HEK293 (cell line): ENCODE measurements around the gene PTK7.
A peak's percentile ranks its signal among the peaks of the same experiment; 100 is the strongest.

Experiments used
- BCL11B ChIP-seq: fragments of 450-650 bp; formaldehyde crosslinking; IDR thresholded peaks from 2 replicates; pipeline ENCODE4 v1.5.1; 2016; ENCODE audit warnings: low read depth, missing biosample characterization, missing genetic modification characterization
- CTCF ChIP-seq: fragments of 450-650 bp; formaldehyde crosslinking; IDR thresholded peaks from 2 replicates; pipeline ENCODE4 v1.5.1; 2016; ENCODE audit warnings: missing biosample characterization, missing genetic modification characterization
- INSM2 ChIP-seq: fragments of 450-650 bp; formaldehyde crosslinking; IDR thresholded peaks from 2 replicates; pipeline ENCODE4 v1.5.1; 2016; ENCODE audit warnings: missing biosample characterization, missing genetic modification characterization
- KLF1 ChIP-seq: fragments of 450-650 bp; formaldehyde crosslinking; IDR thresholded peaks from 2 replicates; pipeline ENCODE4 v1.5.1; 2016; ENCODE audit warnings: missing biosample characterization, missing genetic modification characterization
- MZF1 ChIP-seq: fragments of 450-650 bp; formaldehyde crosslinking; IDR thresholded peaks from 2 replicates; pipeline ENCODE4 v1.5.1; 2017; ENCODE audit warnings: missing biosample characterization, missing genetic modification characterization, borderline replicate concordance
- RBAK ChIP-seq: fragments of 450-650 bp; formaldehyde crosslinking; IDR thresholded peaks from 2 replicates; pipeline ENCODE4 v1.5.1; 2016; ENCODE audit warnings: missing biosample characterization, missing genetic modification characterization
- ZBTB20 ChIP-seq: fragments of 450-650 bp; formaldehyde crosslinking; IDR thresholded peaks from 2 replicates; pipeline ENCODE4 v1.5.1; 2016; ENCODE audit warnings: missing biosample characterization, missing genetic modification characterization
- ZBTB26 ChIP-seq: fragments of 450-650 bp; formaldehyde crosslinking; optimal IDR thresholded peaks from 2 replicates; pipeline ENCODE3; 2016; ENCODE audit warnings: missing biosample characterization, mild to moderate bottlenecking, missing genetic modification characterization
- ZFHX2 ChIP-seq: fragments of 450-650 bp; formaldehyde crosslinking; conservative IDR thresholded peaks from 2 replicates; pipeline ENCODE4 v1.5.1; 2016; ENCODE audit warnings: missing biosample characterization, missing genetic modification characterization
- ZFP37 ChIP-seq: fragments of 450-650 bp; formaldehyde crosslinking; IDR thresholded peaks from 2 replicates; pipeline ENCODE4 v1.5.1; 2016; ENCODE audit warnings: missing biosample characterization, missing genetic modification characterization
- ZNF121 ChIP-seq: fragments of 450-650 bp; formaldehyde crosslinking; IDR thresholded peaks from 2 replicates; pipeline ENCODE4 v1.5.1; 2016; ENCODE audit warnings: missing biosample characterization, missing genetic modification characterization
- ZNF175 ChIP-seq: fragments of 450-650 bp; formaldehyde crosslinking; IDR thresholded peaks from 2 replicates; pipeline ENCODE4 v1.5.1; 2016; ENCODE audit warnings: missing biosample characterization, missing genetic modification characterization
- ZNF184 ChIP-seq: fragments of 450-650 bp; IDR thresholded peaks from 2 replicates; pipeline ENCODE4 v1.5.1; 2018; ENCODE audit warnings: missing biosample characterization, mild to moderate bottlenecking, missing genetic modification characterization
- ZNF366 ChIP-seq: fragments of 450-650 bp; formaldehyde crosslinking; conservative IDR thresholded peaks from 2 replicates; pipeline ENCODE4 v1.5.1; 2016; ENCODE audit warnings: missing biosample characterization, missing genetic modification characterization
- ZNF426 ChIP-seq: fragments of 450-650 bp; formaldehyde crosslinking; IDR thresholded peaks from 2 replicates; pipeline ENCODE4 v1.5.1; 2017; ENCODE audit warnings: missing biosample characterization, missing genetic modification characterization, mild to moderate bottlenecking, inconsistent platforms, moderate library complexity
- ZNF449 ChIP-seq: fragments of 450-650 bp; formaldehyde crosslinking; IDR thresholded peaks from 2 replicates; pipeline ENCODE4 v1.5.1; 2017; ENCODE audit warnings: missing biosample characterization, mild to moderate bottlenecking, missing genetic modification characterization, moderate library complexity
- ZNF473 ChIP-seq: fragments of 450-650 bp; formaldehyde crosslinking; IDR thresholded peaks from 2 replicates; pipeline ENCODE4 v1.5.1; 2017; ENCODE audit warnings: missing biosample characterization, missing genetic modification characterization
- ZNF514 ChIP-seq: fragments of 450-650 bp; formaldehyde crosslinking; IDR thresholded peaks from 2 replicates; pipeline ENCODE4 v1.5.1; 2016; ENCODE audit warnings: missing biosample characterization, missing genetic modification characterization
- ZNF518A ChIP-seq: fragments of 450-650 bp; formaldehyde crosslinking; conservative IDR thresholded peaks from 2 replicates; pipeline ENCODE4 v1.5.1; 2016; ENCODE audit warnings: low read depth, missing biosample characterization, missing genetic modification characterization
- ZNF529 ChIP-seq: fragments of 450-650 bp; formaldehyde crosslinking; IDR thresholded peaks from 2 replicates; pipeline ENCODE4 v1.5.1; 2017; ENCODE audit warnings: missing genetic modification characterization, missing biosample characterization; ENCODE audit not compliant: insufficient replicate concordance
- ZNF544 ChIP-seq: fragments of 450-650 bp; formaldehyde crosslinking; IDR thresholded peaks from 2 replicates; pipeline ENCODE4 v1.5.0; 2017; ENCODE audit warnings: missing biosample characterization, missing genetic modification characterization
- ZNF596 ChIP-seq: fragments of 450-650 bp; IDR thresholded peaks from 2 replicates; pipeline ENCODE4 v1.5.0; 2018; ENCODE audit warnings: missing biosample characterization, mild to moderate bottlenecking, missing genetic modification characterization, moderate library complexity
- ZNF623 ChIP-seq: fragments of 450-650 bp; formaldehyde crosslinking; IDR thresholded peaks from 2 replicates; pipeline ENCODE4 v1.5.1; 2016; ENCODE audit warnings: missing biosample characterization, missing genetic modification characterization
- ZNF639 ChIP-seq: fragments of 450-650 bp; formaldehyde crosslinking; IDR thresholded peaks from 2 replicates; pipeline ENCODE4 v1.5.1; 2016; ENCODE audit warnings: missing biosample characterization, missing genetic modification characterization
- ZNF776 ChIP-seq: fragments of 450-650 bp; formaldehyde crosslinking; IDR thresholded peaks from 2 replicates; pipeline ENCODE4 v1.5.0; 2017; ENCODE audit warnings: missing biosample characterization, missing genetic modification characterization, borderline replicate concordance
- ZSCAN5A ChIP-seq: fragments of 450-650 bp; formaldehyde crosslinking; IDR thresholded peaks from 2 replicates; pipeline ENCODE4 v1.5.1; 2016; ENCODE audit warnings: missing biosample characterization, missing genetic modification characterization

PTK7 gene

GRCh38 chr6:43053545-43054205 lies 22.4 kb upstream of the PTK7 start, which contains the start of gene CUL7 (continued):
- TF ChIP-seq CTCF (tag by site-specific recombination) = peak; percentile 77; the same call in 1 of the 2 replicates
- TF ChIP-seq ZNF514 (tag by site-specific recombination) = no peak
- TF ChIP-seq ZNF184 = no peak
- peak; percentile 60 for TF ChIP-seq ZBTB26 (tag by site-specific recombination)
- no peak for TF ChIP-seq ZNF449 (tag by site-specific recombination)
- TF ChIP-seq ZNF473 = no peak
- TF ChIP-seq RBAK (tag by site-specific recombination) = no peak
- peak; percentile 91 for TF ChIP-seq ZBTB20 (tag by site-specific recombination)
- no peak for TF ChIP-seq ZNF623 (tag by site-specific recombination)
- peak; percentile 42; the same call in 1 of the 2 replicates for TF ChIP-seq ZNF121
- TF ChIP-seq ZNF544 (tag by site-specific recombination) = no peak
- TF ChIP-seq ZNF776 = no peak
- TF ChIP-seq ZNF639 (tag by site-specific recombination) = no peak; the same call in 1 of the 2 replicates
- no peak for TF ChIP-seq ZNF529 (tag by site-specific recombination)
- TF ChIP-seq MZF1 (tag by site-specific recombination) = no peak
- TF ChIP-seq BCL11B (tag by site-specific recombination) = no peak
- peak; percentile 77 for TF ChIP-seq ZNF518A
- no peak for TF ChIP-seq ZSCAN5A (tag by site-specific recombination)
- peak; percentile 89 for TF ChIP-seq KLF1 (tag by site-specific recombination)
- no peak for TF ChIP-seq ZNF426 (tag by site-specific recombination)
- no peak for TF ChIP-seq ZNF175 (tag by site-specific recombination)
- TF ChIP-seq ZFHX2 = no peak
- TF ChIP-seq ZFP37 = peak; percentile 84; the same call in 1 of the 2 replicates
- TF ChIP-seq ZNF366 (tag by site-specific recombination) = peak; percentile 95
- TF ChIP-seq INSM2 (tag by site-specific recombination) = 0 out of 2 replicates have a peak, but pooled peaks have one; percentile 33
- no peak for TF ChIP-seq ZNF596 (tag by site-specific recombination)
